Stimulated activated CD8-positive, alpha-beta memory T cell treated with anti-CD3 and anti-CD28 coated beads, Interleukin-7, amount 100 ng/mL, for 24 hours (primary cell): ENCODE data around the gene C11orf54.
"Not testable (repeated sequence)": the region's sequence is repeated elsewhere in the genome, so short reads cannot be mapped to it uniquely, and the experiment has no call there.

Experiments used
- DNase-seq: peaks from one replicate; pipeline ENCODE4 v3.0.0-alpha.2; 2020; ENCODE audit warnings: low read depth

The C11orf54 gene

DNA sequence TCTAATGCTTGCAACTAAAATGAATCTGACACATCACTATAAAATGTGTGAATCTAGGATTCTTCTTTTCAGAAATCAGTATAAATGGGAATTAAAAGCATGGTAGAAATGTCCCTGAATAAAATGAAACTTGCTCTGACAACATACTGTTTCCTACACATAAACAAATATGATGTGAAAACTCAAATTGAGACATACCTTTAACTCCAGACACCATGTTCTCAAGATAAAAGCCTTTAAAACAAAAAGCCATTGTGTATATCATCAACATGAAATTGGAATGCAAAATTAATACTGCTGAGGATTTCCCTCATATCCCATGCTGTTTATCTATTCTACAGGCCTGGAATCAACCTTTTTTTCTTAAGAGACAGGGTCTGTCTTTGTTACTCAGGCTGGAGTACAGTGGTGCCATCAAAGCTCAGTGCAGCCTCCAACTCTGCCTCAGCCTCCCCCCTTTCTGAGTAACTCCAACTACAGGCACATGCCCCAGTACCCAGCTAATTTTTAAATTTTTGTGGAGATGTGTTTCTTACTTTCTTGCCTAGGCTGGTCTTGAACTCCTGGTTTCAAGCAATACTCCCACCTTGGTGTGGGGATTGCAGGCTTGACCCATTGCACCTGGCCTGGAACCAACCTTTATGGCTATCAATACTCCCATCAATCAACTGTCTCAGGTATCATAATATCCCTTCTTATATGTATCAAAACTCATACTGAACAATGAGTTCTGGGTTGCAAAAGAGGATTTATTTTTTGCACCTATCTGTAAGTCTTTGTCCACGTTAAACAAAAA, 6.8 kb upstream of the C11orf54 start:
- no peak for DNase-seq

DNA sequence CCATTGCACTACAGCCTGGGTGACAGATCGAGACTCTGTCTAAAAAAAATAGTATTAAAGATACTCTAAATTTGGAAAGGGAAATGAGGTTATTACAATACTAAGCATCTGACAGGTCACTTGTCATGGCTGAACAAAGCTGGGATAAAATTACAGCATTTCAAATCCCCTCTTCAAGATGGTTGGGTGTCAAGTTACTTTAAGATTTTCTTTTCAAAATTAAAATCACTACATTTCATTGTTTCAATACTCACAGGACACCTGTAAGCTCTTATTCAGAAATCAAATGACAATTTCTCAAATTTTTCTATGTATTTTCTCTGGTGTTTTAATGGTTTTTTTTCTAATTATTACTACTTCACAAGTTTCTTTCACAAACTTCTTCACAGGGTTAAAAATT, 5.8 kb upstream of the C11orf54 start:
- DNase-seq: no peak

DNA sequence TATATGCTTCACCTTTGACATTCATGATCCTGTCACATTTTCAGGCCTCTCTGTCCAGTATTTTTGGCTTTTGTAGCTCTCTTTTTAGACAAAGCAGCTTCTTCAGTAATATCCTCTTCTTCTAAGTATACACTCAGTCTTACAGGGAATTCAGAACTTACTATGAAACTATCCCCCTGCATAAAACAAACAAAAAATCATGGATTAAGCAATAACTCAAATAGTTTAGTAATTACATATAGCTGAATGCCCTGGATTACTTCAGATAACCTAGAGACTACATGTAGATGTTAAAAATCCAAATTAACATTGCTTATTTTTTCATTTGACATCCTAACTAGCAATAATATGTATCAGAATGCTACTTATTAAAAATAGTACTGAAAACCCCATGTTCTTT, 5.3 kb upstream of the C11orf54 start:
- no peak for DNase-seq

DNA sequence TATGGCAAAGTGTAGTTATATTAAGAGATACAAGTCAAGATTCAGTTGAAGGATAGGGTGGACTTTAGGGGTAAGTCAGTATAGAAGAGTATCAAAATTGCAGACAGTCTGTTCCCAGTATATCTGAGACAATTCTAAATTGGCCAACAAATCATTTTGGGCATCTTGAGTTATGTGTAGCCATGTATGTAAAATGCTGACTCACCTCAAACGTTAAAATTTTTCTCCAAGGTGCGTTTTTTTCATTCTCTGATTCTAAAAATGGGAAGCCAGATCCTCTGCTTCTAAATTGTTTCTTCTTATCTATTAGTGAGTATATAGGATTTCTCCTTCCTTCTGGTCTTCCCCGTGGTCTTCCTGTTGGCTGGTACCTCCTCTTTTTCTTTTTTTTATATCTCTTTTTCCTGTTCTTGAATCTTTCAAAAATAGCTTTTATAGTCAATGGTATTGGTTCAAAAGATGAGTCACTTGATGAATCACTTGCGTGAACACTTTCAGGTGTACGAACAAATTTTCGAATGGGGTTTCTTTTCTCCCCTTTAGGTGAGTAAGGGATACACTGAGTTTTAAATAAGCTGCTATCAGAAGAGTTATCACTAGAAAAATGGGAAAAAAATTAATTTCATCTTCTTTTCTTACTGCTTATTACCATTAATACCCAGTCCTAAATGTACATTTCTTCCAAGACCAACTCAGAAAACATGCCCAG, 3.4 kb upstream of the C11orf54 start:
- no peak for DNase-seq

DNA sequence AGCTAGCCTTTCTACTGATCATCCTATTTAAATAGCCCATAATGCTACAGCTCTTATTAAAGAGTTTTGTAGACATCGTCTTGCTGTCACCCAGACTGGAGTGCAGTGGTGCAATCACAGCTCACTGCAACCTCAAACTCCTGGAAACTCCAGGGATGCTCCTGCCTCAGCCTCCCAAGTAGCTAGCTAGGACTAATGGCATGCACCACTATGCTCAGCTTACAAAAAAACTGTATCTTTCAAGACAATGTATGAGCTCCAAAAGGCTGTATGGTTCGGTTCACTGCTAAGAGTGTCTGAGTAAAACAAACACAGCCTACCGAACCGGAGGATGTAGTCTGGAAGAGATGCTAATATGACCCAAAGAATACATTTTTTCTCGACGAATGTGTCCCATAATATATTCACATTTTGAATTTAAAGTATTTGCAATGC, 2.8 kb upstream of the C11orf54 start:
- no peak for DNase-seq

DNA sequence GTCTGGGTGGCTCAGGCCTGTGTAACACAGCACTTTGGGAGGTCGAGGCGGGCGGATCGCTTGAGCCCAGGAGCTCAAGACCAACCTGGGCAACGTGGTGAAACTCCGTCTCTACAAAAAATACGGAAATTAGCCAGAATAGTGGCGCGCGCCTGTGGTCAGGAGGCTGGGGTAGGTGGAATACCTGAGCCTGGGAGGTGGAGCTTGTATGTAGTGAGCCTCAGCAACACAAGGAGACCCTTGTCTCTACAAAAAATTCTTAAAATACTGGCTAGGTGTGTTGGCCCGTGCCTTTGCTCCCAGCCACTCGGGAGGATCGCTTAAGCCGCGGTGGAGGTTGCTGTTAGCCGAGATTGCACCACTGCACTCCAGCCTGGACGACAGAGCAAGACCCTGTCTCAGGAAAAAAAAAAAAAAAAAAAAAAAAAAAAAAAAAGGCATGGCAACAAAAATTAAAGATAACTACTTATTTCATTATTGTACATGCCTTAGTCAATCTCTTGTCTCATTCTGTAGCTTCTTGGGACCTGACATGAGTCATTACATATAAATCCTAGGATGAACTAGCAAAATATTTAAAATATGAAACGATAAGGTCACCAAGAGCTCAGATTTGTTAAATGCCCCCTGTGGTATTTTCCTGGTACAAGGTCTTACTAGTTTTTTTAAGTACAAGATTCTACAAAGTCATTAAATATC, 1.3 kb upstream of the C11orf54 start:
- peak; percentile 26 for DNase-seq

DNA sequence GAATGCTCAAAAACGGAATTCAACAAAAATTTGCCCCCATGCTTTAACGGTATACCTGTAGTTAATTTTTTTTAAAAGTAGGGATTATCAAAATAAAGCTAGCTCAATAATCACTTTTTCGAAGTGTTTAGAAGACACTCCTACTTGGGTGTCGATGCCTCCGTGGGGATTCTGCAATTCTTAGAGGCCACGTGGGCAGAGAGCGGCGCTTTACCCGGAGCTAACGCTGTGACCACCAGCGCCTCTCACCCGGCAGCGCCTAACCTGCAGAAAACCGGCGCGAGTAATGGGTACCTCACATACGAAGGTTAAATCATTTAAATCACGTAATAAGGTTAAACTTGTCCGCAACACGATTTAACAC, 760 bp upstream of the C11orf54 start:
- DNase-seq: peak; percentile 30

DNA sequence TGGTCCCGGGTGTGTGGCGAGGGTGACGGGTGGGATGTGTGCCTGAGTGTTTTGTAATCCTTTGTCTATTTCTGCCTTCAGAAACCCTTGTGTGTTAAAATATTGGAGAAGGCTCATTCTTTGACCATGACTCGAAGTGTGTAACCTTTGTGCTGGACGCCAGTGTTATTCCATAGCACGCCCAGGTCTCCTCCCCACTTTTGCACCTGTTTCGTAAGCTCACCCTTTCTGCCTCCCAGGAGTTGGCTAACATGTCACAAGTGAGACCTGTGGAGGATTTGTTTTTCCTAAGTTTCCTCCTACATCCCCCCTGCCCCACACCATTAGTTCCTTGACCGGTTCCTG, 382 bp downstream of the C11orf54 start:
- no peak for DNase-seq

DNA sequence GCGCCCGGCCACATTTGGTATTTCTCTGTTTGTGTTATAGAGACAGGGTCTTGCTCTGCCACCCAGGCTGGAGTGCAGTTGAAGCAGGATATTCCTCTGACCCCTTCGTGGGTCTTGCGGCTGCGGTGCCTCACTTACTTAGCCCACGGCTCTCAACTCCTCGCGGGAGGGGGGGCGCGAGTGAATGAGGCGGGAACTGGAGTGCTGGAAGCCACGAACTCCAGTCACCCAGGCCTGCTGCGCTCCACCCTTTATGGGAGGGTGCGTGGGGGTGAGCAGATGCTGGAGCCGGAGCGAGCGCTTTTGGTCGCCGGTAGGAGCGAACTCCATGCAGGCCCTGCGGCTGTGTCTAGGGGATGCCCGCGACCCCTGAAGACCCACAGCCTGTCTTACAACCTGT, 1.8 kb downstream of the C11orf54 start:
- no peak for DNase-seq

DNA sequence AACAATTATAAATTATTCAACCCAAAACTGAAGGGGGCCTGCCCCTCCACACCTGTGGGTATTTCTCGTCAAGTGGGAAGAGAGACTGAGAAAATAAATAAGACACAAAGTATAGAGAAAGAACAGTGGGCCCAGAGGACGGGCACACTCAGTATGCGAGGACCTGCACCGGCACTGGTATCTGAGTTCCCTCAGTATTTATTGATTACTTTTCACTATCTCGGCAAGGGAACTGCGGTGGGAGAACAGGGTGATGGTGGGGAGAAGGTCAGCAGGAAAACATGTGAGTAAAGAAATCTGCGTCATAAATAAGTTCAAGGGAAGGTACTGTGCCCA, 3.2 kb downstream of the C11orf54 start:
- no peak for DNase-seq

DNA sequence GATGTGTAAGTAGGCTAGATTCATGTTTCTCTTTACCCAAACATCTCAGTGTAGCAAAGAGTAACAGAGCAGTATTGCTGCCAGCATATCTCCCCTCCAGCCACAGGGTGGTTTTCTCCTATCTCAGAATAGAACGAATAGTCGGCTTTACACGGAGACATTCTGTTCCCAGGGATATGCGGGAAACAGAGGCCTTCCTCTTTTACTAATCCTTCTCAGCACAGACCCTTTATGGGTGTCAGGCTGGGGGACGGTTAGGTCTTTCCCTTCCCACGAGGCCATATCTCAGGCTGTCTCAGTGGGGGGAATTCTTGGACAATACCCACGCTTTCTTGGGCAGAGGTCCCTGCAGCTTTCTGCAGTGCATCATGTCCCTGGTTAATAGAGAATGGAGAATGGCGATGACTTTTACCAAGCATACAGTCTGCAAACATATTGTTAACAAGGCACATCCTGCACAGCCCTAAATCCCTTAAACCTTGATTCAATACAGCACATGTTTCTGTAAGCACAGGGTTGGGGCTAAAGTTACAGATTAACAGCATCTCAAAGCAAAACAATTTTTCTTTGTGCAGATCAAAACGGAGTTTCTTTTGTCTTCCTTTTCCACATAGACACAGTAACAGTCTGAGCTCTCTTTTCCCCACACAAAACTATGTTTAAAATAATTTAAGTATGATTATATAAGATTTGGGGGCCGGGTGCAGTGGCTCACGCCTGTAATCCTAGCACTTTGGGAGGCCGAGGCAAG, 3.7 kb downstream of the C11orf54 start:
- DNase-seq: not testable (repeated sequence)

DNA sequence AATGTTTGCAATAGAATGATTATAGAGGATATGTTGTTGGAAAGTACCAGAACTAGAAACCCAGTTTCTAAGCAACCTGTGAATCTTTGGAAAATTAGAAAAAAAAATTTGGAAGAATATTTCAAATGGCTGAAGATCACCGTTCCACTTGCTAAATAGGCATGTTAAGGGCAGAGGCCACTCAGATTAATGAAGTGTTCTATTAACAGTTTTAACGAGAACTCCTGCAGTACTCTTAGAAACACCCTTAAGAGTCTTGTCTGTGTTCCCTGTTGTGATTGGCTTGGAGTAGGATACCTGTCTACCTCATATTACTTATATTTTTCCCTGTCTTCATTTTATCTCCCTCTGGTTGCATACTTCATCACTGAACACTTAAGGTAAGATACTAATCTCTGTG, 4.6 kb downstream of the C11orf54 start:
- DNase-seq: no peak

DNA sequence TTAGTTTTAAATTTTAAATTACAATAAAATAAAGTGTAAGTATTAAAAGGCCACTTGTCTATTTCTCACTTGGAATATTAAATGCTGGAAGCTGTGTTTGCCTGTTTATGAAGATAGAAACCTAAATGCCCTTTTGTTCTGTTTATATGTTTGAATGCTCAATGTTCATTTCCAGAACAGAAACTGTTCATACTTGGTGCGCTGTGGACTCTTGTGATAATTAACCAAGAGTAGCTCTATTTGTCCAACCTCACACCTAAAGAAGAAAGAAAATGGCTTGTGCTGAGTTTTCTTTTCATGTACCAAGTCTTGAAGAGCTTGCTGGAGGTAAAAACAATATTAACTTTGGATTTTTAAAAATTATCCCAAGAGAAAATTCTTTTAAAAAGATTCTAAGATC, 5.7 kb downstream of the C11orf54 start:
- DNase-seq: no peak

DNA sequence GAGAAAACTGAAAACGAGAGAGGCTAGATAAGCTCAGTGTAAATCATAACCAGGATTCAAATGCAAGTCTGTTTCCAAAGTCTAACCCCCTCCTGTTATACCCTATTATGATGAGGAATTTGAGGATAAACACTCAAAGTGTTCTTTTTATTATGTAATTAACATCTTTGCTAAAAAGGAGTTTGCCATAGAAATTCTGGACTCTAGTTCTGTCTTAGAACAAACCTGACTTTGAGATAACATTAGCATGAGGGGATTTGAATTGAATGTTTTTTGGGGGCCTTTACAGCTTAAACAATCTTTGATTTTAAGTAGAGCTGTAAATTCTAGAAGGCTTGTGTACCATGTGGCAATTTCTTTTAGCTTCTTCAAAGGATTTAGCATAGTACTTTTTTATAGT, 9.5 kb downstream of the C11orf54 start:
- DNase-seq: no peak

DNA sequence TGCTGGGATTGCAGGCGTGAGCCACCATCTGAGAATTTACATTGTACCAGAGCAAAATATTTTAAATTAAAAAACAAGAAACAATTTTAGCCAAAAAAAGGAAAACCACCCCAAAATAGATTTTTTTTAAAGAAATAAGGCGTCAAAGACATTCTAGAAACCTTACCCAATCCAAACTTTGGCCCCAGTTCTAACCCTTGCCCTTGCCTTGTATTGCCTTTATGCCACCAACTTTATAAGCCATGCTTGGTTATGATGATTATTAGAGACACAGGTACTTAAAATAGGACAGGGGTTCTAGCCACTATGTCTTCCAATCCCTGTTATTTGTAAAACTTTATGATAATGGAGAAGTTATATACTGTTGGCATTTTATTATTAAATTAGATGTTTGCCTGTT, 11.8 kb downstream of the C11orf54 start:
- DNase-seq: no peak

DNA sequence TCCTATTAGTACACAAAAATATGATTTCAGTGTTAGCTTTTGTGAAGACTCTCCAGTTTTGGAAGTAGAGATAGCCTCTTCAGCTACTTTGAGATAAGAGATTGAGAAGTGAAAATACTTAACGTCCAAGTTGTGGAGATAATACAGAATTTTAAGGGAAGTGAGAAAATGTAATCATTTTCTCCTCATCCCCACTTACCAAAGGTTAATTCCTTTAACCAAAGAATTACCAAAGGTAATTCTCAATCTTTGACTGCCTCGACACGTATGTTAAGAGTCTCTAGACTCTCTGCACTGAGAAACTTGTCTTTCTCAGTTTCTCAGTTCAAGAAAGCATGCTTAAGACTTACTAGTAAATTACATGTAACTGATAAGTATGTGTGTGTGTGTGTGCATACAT, 15.3 kb downstream of the C11orf54 start:
- DNase-seq: no peak

DNA sequence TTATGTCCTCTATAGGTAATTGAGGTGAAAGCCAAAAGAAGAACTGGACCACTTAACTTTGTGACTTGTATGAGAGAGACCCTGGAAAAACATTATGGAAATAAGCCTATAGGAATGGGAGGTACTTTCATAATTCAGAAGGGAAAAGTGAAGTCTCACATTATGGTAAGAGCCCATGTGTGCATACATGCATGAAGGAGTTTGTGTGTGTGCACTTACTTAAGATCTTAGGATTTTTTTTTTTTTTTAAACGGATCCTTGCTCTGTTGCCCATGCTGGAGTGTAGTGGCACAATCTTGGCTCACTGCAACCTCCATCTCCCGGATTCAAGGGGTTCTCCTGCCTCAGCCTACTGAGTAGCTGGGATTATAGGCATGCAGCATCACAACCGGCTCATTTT, 15.8 kb downstream of the C11orf54 start:
- no peak for DNase-seq

DNA sequence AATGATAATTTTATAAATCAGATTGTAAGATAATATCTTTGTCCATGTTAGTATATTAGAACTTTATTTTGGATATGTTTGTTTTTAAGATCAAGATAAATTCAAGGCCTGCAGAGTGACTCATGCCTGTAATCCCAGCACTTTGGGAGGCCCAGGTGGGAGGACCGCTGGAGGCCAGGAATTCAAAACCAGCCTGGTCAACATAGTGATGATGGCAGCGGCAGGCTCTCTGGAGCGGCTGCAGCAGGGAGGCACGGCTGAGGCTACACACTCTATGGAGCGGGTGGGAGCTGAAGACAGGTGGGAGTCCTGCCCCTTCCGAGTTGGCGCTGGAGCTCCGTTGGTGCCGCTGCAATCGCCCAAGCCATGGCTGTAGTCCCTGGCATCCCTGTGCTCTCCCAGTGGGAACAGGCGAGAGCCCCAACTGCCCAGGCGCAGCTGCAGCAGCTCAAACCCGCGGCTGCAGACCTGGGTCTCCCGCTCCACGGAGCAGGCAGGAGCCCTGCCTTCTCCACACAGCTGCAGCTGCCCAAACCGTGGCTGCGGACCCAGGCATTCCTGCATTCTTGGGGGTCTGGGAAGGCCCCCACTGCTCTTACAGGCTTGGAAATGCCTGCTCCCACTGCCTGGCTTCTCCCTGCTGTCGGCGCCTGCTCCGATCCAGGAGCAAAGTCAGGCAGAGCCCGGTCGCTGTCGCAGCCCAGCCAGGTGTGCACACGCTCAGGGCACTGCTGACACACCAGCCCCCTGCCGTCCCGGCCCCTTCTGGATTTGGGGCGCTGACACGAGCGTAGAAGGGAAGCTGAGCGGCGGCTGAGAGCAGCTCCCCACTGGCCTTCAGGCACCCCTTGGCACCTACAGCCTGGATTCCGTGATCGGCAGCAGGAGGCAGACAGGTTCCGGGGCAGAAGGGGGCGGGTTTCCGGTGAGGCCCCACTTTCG, 16.7 kb downstream of the C11orf54 start:
- DNase-seq: no peak

DNA sequence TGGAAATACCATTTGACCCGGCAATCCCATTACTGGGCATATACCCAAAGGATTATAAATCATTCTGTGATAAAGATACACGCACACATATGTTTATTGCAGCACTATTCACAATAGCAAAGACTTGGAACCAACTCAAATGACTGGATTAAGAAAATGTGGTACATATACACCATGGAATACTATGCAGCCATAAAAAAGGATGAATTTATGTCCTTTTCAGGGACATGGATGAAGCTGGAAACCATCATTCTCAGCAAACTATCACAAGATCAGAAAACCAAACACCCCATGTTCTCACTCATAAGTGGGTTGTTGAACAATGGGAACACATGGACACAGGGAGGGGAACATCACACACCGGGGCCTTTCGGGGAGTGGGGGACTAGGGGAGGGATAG, 17.7 kb downstream of the C11orf54 start:
- DNase-seq: not testable (repeated sequence)

DNA sequence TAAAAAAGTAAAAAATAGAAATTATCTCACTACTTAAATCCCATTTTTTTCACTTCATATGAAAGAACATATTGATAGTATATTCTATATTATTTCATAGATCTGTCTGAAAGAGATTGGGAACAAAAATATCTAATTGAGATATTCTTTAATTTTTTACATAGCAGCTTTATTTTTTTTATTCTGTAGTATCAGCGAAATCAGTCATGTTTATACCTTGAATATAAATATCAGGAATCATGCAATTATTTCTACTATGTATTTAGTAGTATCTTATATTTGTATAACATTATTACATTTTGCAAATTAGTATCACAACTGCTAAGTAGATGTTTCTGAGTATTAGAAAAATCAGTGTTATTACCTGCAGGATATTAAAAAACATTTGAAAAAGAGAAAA, 20.4 kb downstream of the C11orf54 start:
- DNase-seq: no peak

DNA sequence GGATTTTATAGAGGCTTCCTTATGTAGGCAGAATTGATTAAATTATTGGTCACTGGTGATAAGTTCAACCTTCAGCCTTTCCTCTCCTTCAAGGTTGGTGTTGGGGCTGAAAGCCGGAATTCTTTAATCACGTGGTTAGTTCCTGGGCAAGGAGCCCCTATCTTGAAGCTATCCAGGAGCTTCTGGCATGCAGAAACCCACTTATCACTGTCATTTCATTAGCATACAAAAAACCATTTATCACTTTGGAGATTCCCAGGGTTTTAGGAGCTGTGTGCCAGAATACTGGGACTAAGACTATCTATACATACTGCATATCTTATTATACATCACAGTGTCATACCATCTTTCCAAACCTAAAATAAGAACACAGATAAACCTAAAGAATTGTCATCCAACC, 24.1 kb downstream of the C11orf54 start:
- no peak for DNase-seq

DNA sequence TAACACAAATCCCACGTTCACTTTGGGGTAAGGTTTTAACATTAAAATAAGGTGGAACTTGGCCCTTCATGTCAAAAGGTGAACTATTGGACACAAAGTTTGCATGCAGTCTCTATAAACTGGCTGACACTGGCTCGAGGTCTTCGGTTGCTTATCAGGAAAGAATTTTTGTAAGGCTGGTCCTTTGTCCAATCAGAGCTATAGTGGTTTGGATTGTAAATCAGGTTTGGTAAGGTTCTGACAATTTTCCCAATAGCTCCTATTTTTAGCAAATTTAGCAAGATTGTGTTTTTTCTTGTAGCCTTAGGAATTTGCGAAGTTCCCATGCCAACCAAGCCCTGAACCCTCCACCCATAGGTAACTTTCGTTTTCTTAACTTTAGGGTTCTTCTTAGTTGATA, 25.0 kb downstream of the C11orf54 start:
- no peak for DNase-seq
